ENCODE measurements around the gene BMP2K. TPM values are rescaled to one million over a fixed set of nuclear protein-coding genes. Genes with fewer than 3 reads are reported as not detected.

The BMP2K gene
- 10 to 100 TPM; 21.3 to 28.0 (median 25.2) TPM for polyA plus RNA-seq (ENCODE audit: insufficient read length in 4 of 4)

DNA sequence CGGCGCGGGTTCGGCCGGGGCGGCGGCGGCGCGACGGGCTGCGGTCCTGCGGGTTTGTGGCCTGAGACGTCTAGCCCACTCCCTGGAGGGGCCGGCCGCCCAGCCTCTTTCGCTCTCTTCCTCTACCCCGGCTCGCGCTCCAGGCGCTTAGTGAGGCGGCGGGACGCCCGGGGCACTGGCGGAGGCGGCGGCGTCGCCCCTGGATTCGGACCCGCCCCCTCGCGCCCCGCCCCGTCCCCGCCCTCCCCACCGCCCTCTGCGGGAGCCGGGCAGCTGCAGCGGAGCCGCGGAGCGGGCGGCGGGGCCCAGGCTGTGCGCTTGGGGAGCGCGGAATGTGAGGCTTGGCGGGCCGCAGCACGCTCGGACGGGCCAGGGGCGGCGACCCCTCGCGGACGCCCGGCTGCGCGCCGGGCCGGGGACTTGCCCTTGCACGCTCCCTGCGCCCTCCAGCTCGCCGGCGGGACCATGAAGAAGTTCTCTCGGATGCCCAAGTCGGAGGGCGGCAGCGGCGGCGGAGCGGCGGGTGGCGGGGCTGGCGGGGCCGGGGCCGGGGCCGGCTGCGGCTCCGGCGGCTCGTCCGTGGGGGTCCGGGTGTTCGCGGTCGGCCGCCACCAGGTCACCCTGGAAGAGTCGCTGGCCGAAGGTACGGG lies at the start of gene BMP2K:
Gene BMP2K (plus strand): TSS at position 272 of the 650 bp plus-strand sequence. CDS start 194 bp downstream, at position 466.
- DNase-seq (ENCODE audit: low read depth in 4 of 4, low spot score in 3 of 4): peak in 3 of 4 donors; percentile 54 to 73 (median 65)

DNA sequence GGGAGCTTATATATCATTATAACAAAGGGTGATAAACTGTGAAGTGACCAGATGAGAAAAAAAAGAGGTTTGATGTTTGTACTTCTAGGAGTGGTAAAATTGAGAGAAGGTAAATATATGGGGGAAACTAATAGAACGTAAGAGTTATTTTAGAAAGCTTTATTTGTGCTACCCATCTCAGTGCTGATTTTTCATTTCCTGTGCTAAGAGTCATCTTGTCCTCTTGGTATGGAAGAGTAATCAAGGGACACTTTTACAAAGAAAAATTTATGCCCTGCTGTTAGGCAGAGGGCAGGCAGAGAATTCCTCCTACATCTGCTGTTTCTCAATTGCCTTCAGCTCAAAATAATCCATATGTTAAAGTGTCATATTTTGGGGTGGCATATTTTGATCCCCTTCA lies 49.6 kb upstream of the BMP2K start:
- DNase-seq (ENCODE audit: low read depth in 4 of 4, low spot score in 3 of 4): no peak

DNA sequence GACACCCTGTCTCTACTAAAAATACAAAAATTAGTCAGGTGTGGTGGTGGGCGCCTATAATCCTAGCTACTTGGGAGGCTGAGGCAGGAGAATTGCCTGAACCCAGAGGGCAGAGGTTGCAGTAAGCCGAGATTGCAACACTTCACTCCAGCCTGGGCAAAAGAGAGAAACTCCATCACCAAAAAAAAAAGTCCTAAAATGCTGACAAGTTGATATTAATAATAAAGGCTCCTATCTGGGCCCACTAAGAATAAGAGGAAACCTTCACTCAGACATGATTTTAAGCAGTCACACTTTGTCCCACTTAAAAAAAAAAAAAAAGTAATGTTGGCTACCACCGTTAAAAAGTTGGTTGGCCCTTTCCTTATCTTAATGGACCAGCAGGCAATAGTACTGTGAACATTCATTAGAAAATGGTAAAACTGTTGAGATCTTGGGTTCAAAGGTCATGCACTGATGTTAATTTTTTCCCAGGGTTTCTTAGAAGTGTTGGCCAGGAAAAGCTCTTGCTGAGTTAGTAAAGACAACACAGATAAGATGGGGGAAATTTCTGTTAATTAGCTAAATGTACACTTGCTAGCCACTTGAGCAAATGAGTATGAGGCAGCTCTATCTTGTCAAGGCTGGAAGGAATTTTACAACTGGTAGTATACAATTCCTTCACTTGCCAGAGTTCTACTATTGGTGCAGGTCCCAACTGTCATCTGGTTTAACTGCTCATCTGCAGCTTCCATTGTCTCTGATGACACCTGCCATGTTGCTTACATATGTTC lies 43.6 kb upstream of the BMP2K start:
- DNase-seq (ENCODE audit: low read depth in 4 of 4, low spot score in 3 of 4): no peak

DNA sequence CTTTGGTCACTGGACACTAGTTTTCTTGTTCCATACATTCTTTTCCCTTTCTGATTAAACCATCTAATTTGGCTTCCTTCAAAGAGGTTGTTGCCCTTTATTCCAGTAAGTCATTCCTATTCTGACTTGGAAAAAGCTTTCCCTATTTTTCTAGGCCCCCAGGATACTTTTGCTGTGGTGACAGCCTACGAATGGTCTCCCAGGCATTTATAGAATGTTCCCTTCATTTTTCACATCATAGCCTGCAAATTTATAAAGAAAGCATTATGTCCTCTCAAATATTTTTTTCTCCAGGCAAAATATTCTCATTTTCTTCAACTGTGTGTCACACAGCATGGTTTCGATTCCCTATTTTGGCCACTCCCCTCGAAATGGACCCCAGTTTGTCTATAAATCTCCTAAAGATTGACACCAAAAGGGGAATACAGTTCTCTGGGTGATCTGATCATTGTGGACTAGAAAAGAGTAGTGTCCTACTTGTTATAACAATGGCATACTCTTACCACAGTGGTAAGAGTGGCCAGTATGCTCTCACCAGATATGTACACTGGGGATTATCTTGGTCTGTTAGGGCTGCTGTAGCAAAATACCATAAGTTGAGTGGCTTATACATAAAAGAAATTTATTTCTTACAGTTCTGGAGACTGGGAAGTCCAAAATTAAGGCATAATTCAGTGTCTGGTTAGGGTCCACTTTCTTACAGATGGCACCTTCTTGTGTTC lies 41.5 kb upstream of the BMP2K start:
- DNase-seq (ENCODE audit: low read depth in 4 of 4, low spot score in 3 of 4): no peak

DNA sequence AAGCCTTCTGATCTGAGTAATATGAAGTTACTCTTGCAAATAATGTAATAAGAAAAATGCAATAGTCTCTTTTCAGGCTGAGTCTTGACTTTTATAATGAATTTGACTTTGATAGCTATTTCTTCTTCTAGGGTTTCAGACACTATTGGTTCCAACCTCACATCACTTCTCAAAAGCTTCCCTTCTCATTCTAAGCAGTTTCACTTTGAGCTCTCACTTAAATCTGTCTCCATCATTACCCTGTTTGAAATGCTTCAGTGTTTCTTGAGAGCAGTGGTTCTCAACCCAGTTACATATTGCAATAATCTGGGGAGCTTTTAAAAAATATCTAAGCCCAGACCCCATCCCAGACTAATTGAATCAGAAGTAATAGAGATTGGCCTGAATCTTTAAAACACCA lies 40.5 kb upstream of the BMP2K start:
- DNase-seq (ENCODE audit: low read depth in 4 of 4, low spot score in 3 of 4): no peak

DNA sequence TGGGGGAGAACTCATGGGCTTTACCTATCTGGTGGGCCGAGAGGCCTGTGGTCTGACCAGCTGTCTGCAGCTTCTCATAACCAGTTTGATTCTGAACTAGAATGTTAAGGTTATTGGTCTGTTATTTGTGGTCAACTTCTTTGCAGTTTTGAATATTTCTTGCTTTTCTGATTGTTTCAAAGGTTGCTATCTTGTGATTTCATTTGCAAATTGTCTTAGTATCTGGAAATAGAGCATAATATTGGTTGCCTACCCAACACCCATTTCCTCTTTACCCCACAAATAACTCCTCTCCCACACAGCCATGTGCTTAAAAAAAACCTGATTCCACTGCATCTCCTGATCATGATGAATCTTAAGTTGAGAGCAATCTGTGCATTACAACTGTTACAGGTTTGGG lies 39.1 kb upstream of the BMP2K start:
- DNase-seq (ENCODE audit: low read depth in 4 of 4, low spot score in 3 of 4): no peak

DNA sequence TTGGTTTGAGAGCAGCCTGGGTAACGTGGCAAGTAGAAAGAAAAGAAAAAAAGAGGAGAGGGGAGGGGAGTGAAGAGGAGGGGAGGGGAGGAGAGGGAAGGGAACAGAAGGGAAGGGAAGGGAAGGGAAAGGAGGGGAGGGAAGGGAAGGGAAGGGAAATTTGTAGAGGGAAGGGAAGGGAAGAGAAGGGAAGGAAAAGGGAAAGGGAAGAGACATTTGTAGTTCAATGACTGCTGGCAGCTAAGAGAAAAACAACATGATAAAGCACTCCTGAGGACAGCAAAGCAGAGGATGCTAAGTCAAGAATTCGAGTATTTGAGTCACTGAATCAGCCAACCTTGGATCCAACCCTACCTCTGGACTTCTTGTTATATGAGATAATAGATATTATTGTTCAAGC lies 38.2 kb upstream of the BMP2K start:
- no peak for DNase-seq (ENCODE audit: low read depth in 4 of 4, low spot score in 3 of 4)

DNA sequence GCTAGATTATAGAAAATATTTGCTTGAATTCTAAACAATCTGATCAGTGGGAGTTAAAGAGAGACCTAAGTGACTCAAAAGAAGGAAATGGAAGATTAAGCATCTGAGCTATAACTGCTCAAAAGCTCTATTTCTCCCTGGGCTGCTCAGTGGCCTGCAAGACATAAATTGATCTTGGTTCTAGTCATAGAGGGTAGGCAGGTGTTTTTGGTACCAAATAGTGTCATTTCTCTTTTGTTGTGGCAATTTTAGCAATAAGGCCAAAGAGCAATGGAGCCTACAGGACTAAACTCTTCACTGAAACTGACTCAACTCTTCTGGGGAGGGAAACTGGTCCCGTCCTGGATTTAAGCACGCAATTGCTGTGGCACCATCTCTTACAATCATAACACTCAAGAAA lies 33.9 kb upstream of the BMP2K start:
- no peak for DNase-seq (ENCODE audit: low read depth in 4 of 4, low spot score in 3 of 4)

DNA sequence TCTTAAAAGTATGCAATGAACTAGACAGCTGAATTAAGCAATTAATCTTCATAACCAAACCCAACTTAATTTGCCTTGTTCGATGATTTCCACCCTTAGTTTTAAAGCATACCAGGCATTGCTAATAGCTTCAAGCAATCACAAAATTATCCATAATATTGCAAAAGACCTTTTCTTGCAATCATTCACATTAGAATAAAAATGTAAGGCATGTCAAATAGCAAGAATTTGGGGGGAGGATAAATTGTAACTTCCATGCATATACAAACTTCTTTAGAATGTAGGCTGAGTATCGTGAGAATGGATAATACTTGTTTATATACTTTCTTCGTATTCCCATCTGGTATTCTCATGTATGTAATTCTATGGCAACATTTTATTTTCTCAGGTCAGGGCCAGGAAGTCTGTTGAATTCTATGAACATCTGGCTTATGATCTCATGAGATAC lies 28.7 kb upstream of the BMP2K start:
- no peak for DNase-seq (ENCODE audit: low read depth in 4 of 4, low spot score in 3 of 4)

DNA sequence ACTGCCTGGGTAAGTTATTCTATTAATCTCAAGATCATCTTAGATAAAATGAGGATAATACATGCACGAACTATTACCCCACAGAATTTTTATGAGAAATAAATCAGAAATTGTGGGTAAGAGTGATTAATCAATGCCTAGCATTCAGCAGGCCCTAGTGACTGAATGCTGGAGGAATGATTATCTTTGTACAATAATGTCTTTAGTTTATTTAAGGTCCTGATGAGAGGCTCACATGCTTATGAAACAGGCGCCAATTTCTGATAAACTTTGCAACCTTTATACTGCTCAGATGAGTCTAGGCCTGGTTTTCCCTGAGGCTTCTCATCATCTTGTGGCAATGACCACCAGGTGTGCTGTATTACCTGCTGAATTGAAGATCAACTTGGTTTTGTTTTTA lies 27.8 kb upstream of the BMP2K start:
- DNase-seq (ENCODE audit: low read depth in 4 of 4, low spot score in 3 of 4): no peak

DNA sequence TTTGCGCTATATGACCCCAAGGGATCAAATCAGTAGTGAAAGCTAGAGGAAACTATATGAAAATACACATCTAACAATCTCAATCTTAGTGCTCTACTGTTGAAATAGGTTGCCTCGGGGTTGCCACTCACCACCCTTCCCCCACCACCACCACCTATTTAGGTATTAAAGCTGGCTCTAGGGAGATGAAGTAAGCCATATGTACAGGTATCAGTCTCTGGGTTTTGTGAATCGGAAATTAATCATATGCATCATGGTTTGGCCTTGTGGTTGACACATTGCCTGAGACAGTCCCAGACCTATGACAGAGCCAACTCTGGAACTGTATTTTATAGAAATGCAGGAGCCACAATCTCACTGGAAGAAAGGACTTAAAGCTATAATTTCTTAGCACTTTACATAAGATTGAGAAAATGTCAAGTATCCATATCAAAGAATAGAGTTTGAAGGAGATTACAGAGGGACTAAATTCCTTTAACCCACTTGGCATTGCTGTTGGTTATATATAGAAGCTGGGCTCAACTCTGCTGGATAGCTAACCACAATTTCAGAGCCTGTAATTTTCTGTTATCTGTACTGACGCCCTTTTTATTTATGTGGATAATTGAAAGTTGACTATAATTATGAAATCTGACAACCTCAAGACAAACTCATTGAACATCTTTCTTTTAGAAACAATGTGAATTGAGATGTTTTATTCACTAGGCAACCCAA lies 26.7 kb upstream of the BMP2K start:
- no peak for DNase-seq (ENCODE audit: low read depth in 4 of 4, low spot score in 3 of 4)

DNA sequence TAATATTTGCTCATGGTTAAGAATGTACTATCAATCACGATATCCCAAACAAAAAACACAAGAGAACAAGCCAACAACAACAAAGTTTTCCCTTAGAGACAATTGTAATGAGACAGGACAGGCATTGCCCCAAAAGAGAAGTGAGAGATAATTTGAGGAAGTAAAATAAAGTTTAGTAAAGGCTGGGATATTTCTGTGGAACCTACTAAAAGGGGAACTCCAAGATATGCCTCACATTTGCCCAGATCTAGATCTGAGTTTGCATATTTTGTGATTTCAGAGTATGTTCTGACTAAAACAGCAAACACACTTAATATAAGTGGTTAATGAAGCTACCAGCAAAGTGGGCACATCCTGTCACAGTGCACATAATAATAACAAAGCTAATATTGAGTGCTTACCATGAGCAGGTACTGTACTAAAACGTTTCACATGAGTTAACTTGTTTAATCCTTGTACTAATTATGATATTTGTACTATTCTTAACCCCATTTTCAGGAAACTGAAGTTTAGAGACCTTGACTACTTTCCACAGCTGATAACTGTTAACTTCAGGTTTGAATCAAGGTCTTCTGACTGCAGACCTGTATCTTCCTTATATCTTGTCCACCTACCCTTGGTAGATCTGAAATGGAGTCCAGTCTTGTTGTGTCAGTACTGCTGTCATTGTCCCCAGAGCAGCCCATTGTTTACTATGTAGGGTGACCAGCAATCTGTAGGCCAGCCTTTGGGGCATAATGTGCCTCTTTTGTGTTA lies 26.0 kb upstream of the BMP2K start:
- DNase-seq (ENCODE audit: low read depth in 4 of 4, low spot score in 3 of 4): no peak

DNA sequence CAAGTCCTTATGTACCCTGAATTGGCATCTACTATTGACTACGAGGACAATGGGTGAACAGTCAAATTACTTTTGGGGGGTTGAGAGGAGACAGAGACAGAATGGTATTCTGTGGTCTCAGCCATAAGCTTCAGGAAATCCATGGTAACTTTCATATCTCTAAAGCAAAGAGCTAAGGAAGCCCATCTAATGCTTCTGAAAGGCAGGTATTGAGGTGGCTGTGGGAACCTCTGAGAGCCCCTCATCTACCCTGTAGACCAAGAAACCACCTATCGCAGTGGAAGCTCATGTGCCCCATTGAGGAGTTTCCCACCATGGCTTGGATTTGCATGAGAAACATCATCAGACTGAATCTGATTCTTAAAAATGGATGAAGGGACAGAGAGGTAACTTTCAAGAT lies 23.1 kb upstream of the BMP2K start:
- no peak for DNase-seq (ENCODE audit: low read depth in 4 of 4, low spot score in 3 of 4)

DNA sequence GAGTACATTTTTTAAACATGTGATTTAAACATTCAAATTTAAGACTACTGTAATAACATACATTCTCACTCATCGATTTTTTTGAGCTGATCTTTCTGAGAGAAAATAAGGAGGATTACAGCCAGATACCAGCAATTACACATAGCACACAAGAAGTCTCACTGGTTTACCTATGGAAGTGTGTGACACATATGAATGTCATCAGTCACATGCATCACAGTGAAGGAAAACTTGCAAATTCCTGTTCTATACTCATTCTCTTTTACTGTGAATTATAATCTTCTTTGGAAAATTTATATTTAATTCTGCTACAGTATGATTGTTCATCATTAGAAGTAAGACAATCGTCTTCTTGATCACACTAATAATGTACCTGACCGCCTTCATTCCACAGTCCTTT lies 21.3 kb upstream of the BMP2K start:
- DNase-seq (ENCODE audit: low read depth in 4 of 4, low spot score in 3 of 4): no peak

DNA sequence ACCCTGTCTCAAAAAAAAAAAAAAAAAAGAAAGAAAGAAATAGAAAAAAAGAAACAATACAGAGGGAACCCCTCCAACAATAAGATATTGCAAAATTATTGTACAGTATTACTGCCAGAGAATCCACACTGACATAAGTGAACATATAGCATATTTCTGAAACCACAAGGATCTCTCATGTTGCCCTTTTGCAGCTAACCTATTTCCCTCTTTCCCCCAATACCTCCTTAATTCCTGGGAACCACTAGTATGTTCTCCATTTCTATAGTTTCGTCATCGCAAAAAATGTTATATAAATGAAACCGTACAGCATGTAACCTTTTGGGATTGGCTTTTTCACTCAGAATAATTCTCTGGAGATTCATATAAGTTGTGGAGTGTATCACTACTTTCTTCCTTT lies 20.0 kb upstream of the BMP2K start:
- DNase-seq (ENCODE audit: low read depth in 4 of 4, low spot score in 3 of 4): no peak

DNA sequence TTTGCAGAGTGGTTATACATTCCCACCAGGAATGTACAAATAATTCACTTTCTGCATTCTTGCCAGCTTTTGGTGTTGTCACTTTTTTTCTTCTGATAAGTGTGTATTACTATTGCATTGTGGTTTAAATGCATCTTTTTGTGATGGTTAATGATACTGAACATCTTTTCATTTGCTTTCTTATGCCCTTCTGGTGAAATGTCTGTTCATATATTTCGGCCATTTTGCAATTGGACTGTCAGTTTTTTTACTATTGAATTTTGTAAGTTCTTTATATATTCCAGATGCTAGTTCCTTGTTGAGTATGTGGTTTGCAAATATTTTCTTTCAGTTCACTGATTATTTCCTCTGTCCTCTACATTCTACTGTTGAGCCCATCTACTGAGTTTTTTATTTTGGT lies 19.4 kb upstream of the BMP2K start:
- no peak for DNase-seq (ENCODE audit: low read depth in 4 of 4, low spot score in 3 of 4)

DNA sequence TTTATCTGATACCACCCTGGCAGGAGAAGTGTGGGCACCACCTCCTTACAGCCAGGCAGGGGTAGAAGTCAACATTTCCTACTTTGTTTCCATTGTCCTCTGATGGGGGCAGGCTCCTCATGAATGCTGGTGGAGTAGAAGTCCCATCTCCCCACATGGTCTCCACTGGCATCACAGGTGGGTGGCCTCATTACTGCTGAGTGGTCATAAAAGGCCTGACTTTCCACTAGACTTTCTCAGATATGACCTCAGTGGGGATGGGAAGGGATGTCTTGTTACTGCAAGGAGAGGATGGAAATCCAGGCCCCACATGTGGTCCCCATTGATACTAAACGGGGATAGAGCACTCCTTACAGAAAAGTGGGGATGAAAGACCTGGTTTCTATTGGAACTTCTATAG lies 18.6 kb upstream of the BMP2K start:
- no peak for DNase-seq (ENCODE audit: low read depth in 4 of 4, low spot score in 3 of 4)

DNA sequence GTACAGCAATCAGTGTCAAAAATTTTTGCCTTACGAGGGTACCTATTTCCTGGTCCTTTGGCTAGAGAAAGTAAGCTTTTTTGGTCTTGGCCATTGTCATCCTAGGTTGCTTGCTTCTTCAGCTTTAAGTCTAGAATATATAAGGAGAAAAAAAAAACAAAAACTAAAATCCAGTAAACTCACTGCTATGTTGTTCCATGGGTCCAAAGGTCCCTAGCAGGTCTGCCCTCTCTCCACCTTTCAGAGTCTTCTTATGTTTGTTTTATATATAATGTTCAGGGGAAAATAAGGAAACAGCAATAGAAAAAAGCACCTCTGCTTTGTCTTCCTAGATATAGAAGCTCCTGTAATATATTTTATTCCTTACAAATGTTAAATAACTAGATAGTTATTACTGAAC lies 18.1 kb upstream of the BMP2K start:
- no peak for DNase-seq (ENCODE audit: low read depth in 4 of 4, low spot score in 3 of 4)

DNA sequence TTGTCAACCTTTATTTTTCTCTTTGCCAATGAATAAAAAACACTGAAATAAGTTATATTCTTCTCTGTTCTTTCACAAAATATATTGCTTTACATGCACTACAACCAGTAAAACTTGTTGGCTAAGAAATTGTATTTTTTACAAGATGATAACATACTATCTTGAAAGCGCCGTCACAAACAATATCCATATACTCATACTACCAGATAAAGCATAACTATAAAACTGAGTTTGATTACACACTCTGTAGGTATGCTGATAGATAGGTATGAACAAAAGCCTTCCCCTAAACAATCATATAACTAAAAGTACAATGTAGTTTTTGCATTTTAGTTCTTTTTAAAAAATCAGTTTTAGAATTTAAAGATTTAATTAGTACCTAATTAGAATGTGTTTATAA lies 13.6 kb upstream of the BMP2K start:
- no peak for DNase-seq (ENCODE audit: low read depth in 4 of 4, low spot score in 3 of 4)

DNA sequence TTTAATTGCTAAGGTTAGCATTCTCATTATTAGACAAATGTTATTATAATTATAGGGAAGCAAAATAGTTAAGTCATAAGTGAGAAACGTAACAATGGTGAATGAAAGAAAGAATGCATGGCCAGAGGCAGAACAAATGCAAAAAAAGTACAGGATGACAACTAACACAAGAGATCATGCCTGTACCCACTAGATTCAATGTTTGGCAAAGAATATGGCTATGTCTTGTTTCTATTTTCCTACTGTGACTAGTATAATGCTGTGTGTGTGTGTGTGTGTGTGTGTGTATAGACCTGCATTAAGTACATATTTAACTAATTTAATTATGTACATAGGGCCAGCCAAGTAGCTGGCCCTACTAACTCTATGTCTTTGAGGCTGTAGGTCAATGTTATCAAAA lies 12.9 kb upstream of the BMP2K start:
- DNase-seq (ENCODE audit: low read depth in 4 of 4, low spot score in 3 of 4): no peak

Data from left renal pelvis (tissue), 4 donors.